HepG2 (cell line): ENCODE measurements around the gene CAPZB. TPM values are rescaled to one million over a fixed set of nuclear protein-coding genes. Genes with fewer than 3 reads are reported as not detected.

Source experiments
- ATAC-seq: fragments of 200-7000 bp; cut with Tn5 transposase; 3 replicates; pipeline ENCODE4 v1.9.1; 2020; ENCODE audit warnings: mild to moderate bottlenecking, moderate library complexity
- BruUV-seq: library from RNA; stranded (reverse); fragments of 400-500 nt; replicated peaks from 2 replicates; lab custom pipeline; 2021; lab: Mats Ljungman, UMichigan
- CTCF ChIA-PET: fragments of 300-600 bp; formaldehyde crosslinking; extraction: SDS; loops from one replicate; lab custom pipeline; 2021; ENCODE audit warnings: low total read pairs, inconsistent platforms, low intra/inter-chr PET ratio; lab: Yijun Ruan, JAX
- POLR2A ChIA-PET: fragments of 350-600 bp; sonication (Branson Sonifier 250); formaldehyde crosslinking; loops from one replicate; lab custom pipeline; 2020; ENCODE audit warnings: antibody characterized with exemption, inconsistent platforms; lab: Yijun Ruan, JAX
- DNase-seq: peaks from one replicate; pipeline ENCODE4 v3.0.0-alpha.2; 2015; ENCODE audit warnings: low spot score
- FAIRE-seq: peaks from 3 replicates; lab custom pipeline; 2011; peaks lifted over from hg19 to GRCh38; lab: Jason Lieb, UNC
- H2AFZ ChIP-seq: one replicate; pipeline ENCODE4 v1.6.1; 2011; ENCODE audit warnings: low read length, inconsistent platforms
- H3K27ac ChIP-seq: fragments of 300-600 bp; 3 replicates; pipeline ENCODE4 v1.8.0; 2011; ENCODE audit warnings: mixed run types, mild to moderate bottlenecking, mixed read lengths, low read length, inconsistent platforms; ENCODE audit not compliant: insufficient read depth; ENCODE audit errors: extremely low read length
- H3K27me3 ChIP-seq, 2 experiments: fragments of 200-600 bp in 1 of 2; 2 replicates in 1 of 2; 3 replicates in 1 of 2; pipeline versions ENCODE4 v1.6.0 to v1.8.0; 2011; ENCODE audit warnings: low read length in 2 of 2, mild to moderate bottlenecking in 2 of 2, moderate library complexity in 2 of 2, inconsistent platforms in 1 of 2; ENCODE audit not compliant: insufficient read depth in 2 of 2, control insufficient read depth in 1 of 2
- H3K36me3 ChIP-seq, 2 experiments: fragments of 200-600 bp in 1 of 2; replicated peaks in 1 of 2; 2 replicates in 1 of 2; 3 replicates in 1 of 2; pipeline versions ENCODE4 v1.5.1 to v1.8.0; 2011; ENCODE audit warnings: low read length in 2 of 2, inconsistent platforms in 1 of 2; ENCODE audit not compliant: insufficient read depth in 2 of 2, control insufficient read depth in 1 of 2
- H3K4me1 ChIP-seq: 2 replicates; pipeline ENCODE4 v1.5.1; 2012; ENCODE audit warnings: low read length, inconsistent platforms; ENCODE audit not compliant: insufficient read depth
- H3K4me2 ChIP-seq: 2 replicates; pipeline ENCODE4 v1.6.0; 2011; ENCODE audit warnings: low read depth, low read length, inconsistent platforms
- H3K4me3 ChIP-seq, 3 experiments: fragments of 200-600 bp in 1 of 3; sonication (generic), shearing (Covaris generic) in 1 of 3; replicated peaks in 1 of 3; 2 replicates each; pipeline ENCODE4 v1.5.1; 2011 to 2016; ENCODE audit warnings: low read length in 3 of 3, inconsistent platforms in 2 of 3, low read depth in 2 of 3, mild to moderate bottlenecking in 2 of 3, control low read depth in 1 of 3, mixed read lengths in 1 of 3; ENCODE audit not compliant: insufficient read depth in 1 of 3
- H3K79me2 ChIP-seq: one replicate; pipeline ENCODE4 v1.6.1; 2011; ENCODE audit warnings: low read length, inconsistent platforms; ENCODE audit not compliant: insufficient read depth
- H3K9ac ChIP-seq: 2 replicates; pipeline ENCODE4 v1.6.0; 2011; ENCODE audit warnings: mild to moderate bottlenecking, low read depth, low read length, inconsistent platforms; ENCODE audit not compliant: insufficient read depth
- H3K9me3 ChIP-seq: 2 replicates; pipeline ENCODE4 v1.5.1; 2012; ENCODE audit warnings: mild to moderate bottlenecking, low read length
- H4K20me1 ChIP-seq: 2 replicates; pipeline ENCODE4 v1.6.0; 2011; ENCODE audit warnings: inconsistent platforms, mild to moderate bottlenecking, low read length, moderate library complexity; ENCODE audit not compliant: insufficient read depth
- CCDC6 ChIP-seq: sonication (generic); formaldehyde crosslinking; IDR thresholded peaks from 2 replicates; pipeline ENCODE4 v1.8.1; 2022; ENCODE audit warnings: mild to moderate bottlenecking, missing genetic modification reagents, moderate library complexity
- JUNB ChIP-seq: sonication (generic); formaldehyde crosslinking; IDR thresholded peaks from 2 replicates; pipeline ENCODE4 v1.8.0; 2022; ENCODE audit warnings: missing genetic modification reagents, mild to moderate bottlenecking, borderline replicate concordance
- MAFF ChIP-seq: IDR thresholded peaks from 2 replicates; pipeline ENCODE4 v1.6.1; 2011; ENCODE audit warnings: low read depth, low read length, improper control_type of control experiment
- SIN3B ChIP-seq: fragments of 150-350 bp; IDR thresholded peaks from 2 replicates; pipeline ENCODE4 v1.6.1; 2014; ENCODE audit warnings: low read length
- SIX4 ChIP-seq: sonication (generic); formaldehyde crosslinking; IDR thresholded peaks from 2 replicates; pipeline ENCODE4 v1.4.0; 2020; ENCODE audit warnings: missing genetic modification reagents
- STAG1 ChIP-seq: sonication (generic); formaldehyde crosslinking; IDR thresholded peaks from 2 replicates; pipeline ENCODE4 v1.4.0; 2020; ENCODE audit warnings: missing genetic modification reagents
- ZNF547 ChIP-seq: sonication (generic); formaldehyde crosslinking; IDR thresholded peaks from 2 replicates; pipeline ENCODE4 v1.5.1; 2020; ENCODE audit warnings: mild to moderate bottlenecking, missing genetic modification reagents
- WGBS: methylation state at CpG from one replicate; pipeline ENCODE4 v1.1.6; 2017; ENCODE audit warnings: low lambda C conversion rate; 5-methylcytosine and 5-hydroxymethylcytosine counted together
- in situ Hi-C: cut with HindIII; loops from 2 replicates; pipeline ENCODE4 v1.10.0; 2017; ENCODE audit warnings: low pct_unique_long_range_greater_than_20kb; ENCODE audit not compliant: extremely low pct_ligation_motif_present
- intact Hi-C: fragments of 100-400 bp; cut with micrococcal nuclease; formaldehyde crosslinking; loops from one replicate; pipeline ENCODE4 v1.10.0; 2022; ENCODE audit not compliant: unreplicated experiment
- polyA plus RNA-seq, 8 experiments: library from polyadenylated mRNA; depleted of rRNA in 3 of 8; stranded (reverse) in 7 of 8; unstranded in 1 of 8; fragments of >200 nt; fragmentation: Illumina TruSeq in 4 of 8; extraction: Trizol in 4 of 8; gene quantifications; 2 replicates each; pipeline versions ENCODE4 v1.2.1 to v1.2.3, GENCODE V29; 2011 to 2016; ENCODE audit warnings: low read depth in 4 of 8, missing spikeins in 1 of 8, mixed read lengths in 1 of 8; ENCODE audit not compliant: insufficient read depth in 1 of 8
- total RNA-seq, 5 experiments: library from RNA; depleted of rRNA; stranded (reverse); fragments of >200 nt; fragmentation: Illumina TruSeq; extraction: Trizol; gene quantifications; 2 replicates each; pipeline ENCODE4 v1.2.3, GENCODE V29; 2016; ENCODE audit warnings: low read depth in 1 of 5
- TF ChIP-seq, protein P1 (sequence below): IDR thresholded peaks from 2 replicates; pipeline ENCODE4 v1.6.1; 2018; ENCODE audit warnings: missing genetic modification reagents, mild to moderate bottlenecking, missing compliant biosample characterization

The CAPZB gene
- total and polyA plus RNA-seq, 2 of the 13 experiments (the other 11 are each of a cell fraction or from before 2014, with no cell fraction given): 58.9 to 76.9 TPM

DNA sequence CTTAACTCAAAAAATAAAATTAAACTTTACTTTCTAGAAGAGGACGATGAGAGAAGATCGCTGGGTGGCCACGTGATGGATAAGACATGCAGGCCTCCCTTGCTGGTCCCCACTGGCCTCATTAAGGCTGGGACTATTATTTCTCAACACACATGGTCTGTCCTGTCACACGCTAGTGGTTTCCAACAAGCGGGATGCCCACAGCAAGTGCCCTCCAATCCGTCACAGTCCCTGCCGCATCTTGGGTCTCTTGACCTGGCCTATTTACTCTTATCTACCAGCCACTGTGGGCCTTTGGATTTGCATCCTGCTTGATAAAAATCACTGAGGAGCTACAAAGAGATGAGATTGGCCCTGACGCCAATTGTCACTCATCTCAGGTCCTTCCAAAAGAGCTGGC is 30.0 kb downstream of the CAPZB start:
- H3K27me3 ChIP-seq: no peaks in the 10 kb centered on the region
- TF ChIP-seq SIX4 (CRISPR knock-in tag) (no peak), STAG1 (no peak), JUNB (CRISPR knock-in tag) (no peak), MAFF (no peak), SIN3B (no peak), CCDC6 (CRISPR knock-in tag) (no peak), ZNF547 (no peak)
- TF ChIP-seq, protein P1, sequence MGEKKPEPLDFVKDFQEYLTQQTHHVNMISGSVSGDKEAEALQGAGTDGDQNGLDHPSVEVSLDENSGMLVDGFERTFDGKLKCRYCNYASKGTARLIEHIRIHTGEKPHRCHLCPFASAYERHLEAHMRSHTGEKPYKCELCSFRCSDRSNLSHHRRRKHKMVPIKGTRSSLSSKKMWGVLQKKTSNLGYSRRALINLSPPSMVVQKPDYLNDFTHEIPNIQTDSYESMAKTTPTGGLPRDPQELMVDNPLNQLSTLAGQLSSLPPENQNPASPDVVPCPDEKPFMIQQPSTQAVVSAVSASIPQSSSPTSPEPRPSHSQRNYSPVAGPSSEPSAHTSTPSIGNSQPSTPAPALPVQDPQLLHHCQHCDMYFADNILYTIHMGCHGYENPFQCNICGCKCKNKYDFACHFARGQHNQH (CRISPR knock-in tag): no peak
- 98% methylated on average over 8 of the region's 8 CpGs for WGBS
- peaks cover 22% of the 10 kb centered on the region for H3K4me1 ChIP-seq
- DNase-seq (no peak), ATAC-seq (no peak), FAIRE-seq (no peak)
- H3K4me2 ChIP-seq: no peak overlapping the region
- H3K79me2 ChIP-seq: peaks cover 90% of the 10 kb centered on the region
- ChIA-PET POLR2A (no interaction called here), CTCF (no interaction called here)
- H3K27ac ChIP-seq: no peak overlapping the region
- intact Hi-C loops (no loop called here), in situ Hi-C loops (no loop called here)
- H3K9me3 ChIP-seq: no peaks in the 10 kb centered on the region
- H3K36me3 ChIP-seq: no peaks in the 10 kb centered on the region
- no peak overlapping the region for H3K4me3 ChIP-seq
- no TSS peak for BruUV-seq
- no peak overlapping the region for H3K9ac ChIP-seq
- no peak overlapping the region for H2AFZ ChIP-seq
- peaks cover 24% of the 10 kb centered on the region; the same call in 1 of the 2 replicates for H4K20me1 ChIP-seq
